HL-60 (cell line): Measurements from ENCODE around the gene NFATC4.

Source experiments
- DNase-seq, 2 experiments: peaks; one replicate each; pipeline ENCODE4 v3.0.0-alpha.2; 2010 to 2020; ENCODE audit warnings: low read depth in 1 of 2, low spot score in 1 of 2
- H3K27ac ChIP-seq: fragments of 250-450 bp; sonication (Bioruptor Pico); replicated peaks from 2 replicates; pipeline ENCODE4 v1.5.1; 2020; ENCODE audit warnings: mild to moderate bottlenecking, moderate library complexity
- H3K27me3 ChIP-seq: fragments of 250-450 bp; sonication (Bioruptor Pico); 2 replicates; pipeline ENCODE4 v1.5.1; 2021; ENCODE audit warnings: mild to moderate bottlenecking, moderate library complexity; ENCODE audit not compliant: insufficient read depth, poor library complexity, severe bottlenecking
- H3K4me3 ChIP-seq: replicated peaks from 2 replicates; pipeline ENCODE4 v1.5.1; 2011; ENCODE audit warnings: mild to moderate bottlenecking, control low read depth, low read length; ENCODE audit not compliant: insufficient read depth
- CTCF ChIP-seq: IDR thresholded peaks from one replicate; pipeline ENCODE4 v1.5.1; 2011; ENCODE audit warnings: low read length, control low read depth, inconsistent platforms; ENCODE audit not compliant: insufficient read depth
- GABPA ChIP-seq: IDR thresholded peaks from 2 replicates; pipeline ENCODE4 v1.6.1; 2012; ENCODE audit warnings: low read depth
- POLR2AphosphoS5 ChIP-seq: IDR thresholded peaks from 2 replicates; pipeline ENCODE4 v1.6.1; 2012; ENCODE audit warnings: low read depth
- REST ChIP-seq: IDR thresholded peaks from 2 replicates; pipeline ENCODE4 v1.6.1; 2012; ENCODE audit warnings: low read depth; ENCODE audit not compliant: insufficient replicate concordance
- SPI1 ChIP-seq: IDR thresholded peaks from 2 replicates; pipeline ENCODE4 v1.6.1; 2012; ENCODE audit warnings: low read depth, mild to moderate bottlenecking, borderline replicate concordance

Gene NFATC4

DNA sequence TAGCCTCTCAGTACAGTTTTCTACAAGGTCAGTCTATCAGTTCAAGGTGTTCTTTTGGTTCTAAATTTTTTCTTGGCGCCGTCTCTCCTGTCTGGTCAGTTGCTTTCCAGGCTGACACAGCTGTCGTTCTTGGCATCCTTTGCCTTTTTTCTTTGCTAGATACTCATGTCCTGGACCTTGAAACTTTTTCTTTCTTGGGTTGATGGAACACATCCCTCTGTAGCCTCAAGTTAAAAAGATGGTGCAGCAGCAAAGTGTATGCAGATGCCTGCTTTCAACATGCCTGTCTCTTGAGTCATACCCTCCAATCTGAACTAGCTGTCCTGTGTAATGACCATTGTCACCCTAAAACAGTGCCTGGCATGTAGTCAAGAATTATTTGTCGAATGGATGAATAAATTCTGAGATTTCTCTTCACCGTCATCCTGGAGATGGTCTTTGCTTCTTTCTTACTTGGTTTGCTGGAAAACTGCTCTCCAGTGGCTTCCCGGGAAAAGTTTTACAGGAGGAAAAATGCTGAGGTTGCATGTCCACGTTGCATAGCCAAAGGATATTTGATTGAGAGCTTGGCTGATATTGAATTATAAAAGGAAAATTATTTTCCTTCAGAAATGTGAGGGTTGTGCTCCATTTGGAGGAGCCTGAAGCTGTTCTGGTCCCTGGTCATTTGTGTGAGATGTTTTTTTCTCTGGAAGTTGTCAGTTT lies 35.5 kb downstream of the NFATC4 start:
- DNase-seq: no peak
- Histone ChIP-seq H3K27ac (no peak overlapping the region), H3K27me3 (no peaks in the 10 kb centered on the region), H3K4me3 (no peak overlapping the region)
- TF ChIP-seq REST (no peak), POLR2AphosphoS5 (no peak), GABPA (no peak), CTCF (no peak), SPI1 (no peak)

GRCh38 chr14:24404814-24405213 lies 36.8 kb downstream of the NFATC4 start:
- TF ChIP-seq CTCF (no peak), GABPA (no peak), POLR2AphosphoS5 (no peak), SPI1 (no peak), REST (no peak)

GRCh38 chr14:24406416-24406815 lies 38.4 kb downstream of the NFATC4 start:
- no peak for TF ChIP-seq CTCF
- no peak for TF ChIP-seq GABPA
- H3K27me3 ChIP-seq: no peaks in the 10 kb centered on the region
- H3K4me3 ChIP-seq: no peak overlapping the region
- no peak for DNase-seq
- no peak overlapping the region for H3K27ac ChIP-seq

More at GRCh38 chr14:24404814-24405213, 36.8 kb downstream of the NFATC4 start:
- no peak for DNase-seq
- Histone ChIP-seq H3K4me3 (no peak overlapping the region), H3K27me3 (no peaks in the 10 kb centered on the region), H3K27ac (no peak overlapping the region)
